ENCODE results near the gene ETS1. TPM values are rescaled to one million over a fixed set of nuclear protein-coding genes. Genes with fewer than 3 reads are reported as not detected.

The ETS1 gene
- total RNA-seq, 1 donor from 2014 or later, result 62.7 TPM

GRCh38 chr11:128501632-128502549, 85.5 kb downstream of the ETS1 start:
- FAIRE-seq, result no peak

GRCh38 chr11:128501008-128501407, 86.3 kb downstream of the ETS1 start:
- Histone ChIP-seq H3K36me3 (ENCODE audit: control insufficient read depth, insufficient read depth, low read length) (no peaks in the 10 kb centered on the region), H3K27me3 (ENCODE audit: control insufficient read depth, insufficient read depth, low read length) (no peaks in the 10 kb centered on the region), H3K4me3 (ENCODE audit: low read depth, low read length) (no peak overlapping the region)
- FAIRE-seq, result no peak
- TF ChIP-seq CTCF (IDR thresholded peaks at IDR 0.05; ENCODE audit: insufficient read depth, low read length, severe bottlenecking), result no peak
- no peak for DNase-seq (ENCODE audit: low read depth)

More at GRCh38 chr11:128501632-128502549, 85.5 kb downstream of the ETS1 start:
- no peak overlapping the region for H3K4me3 ChIP-seq (ENCODE audit: low read depth, low read length)
- no peak for TF ChIP-seq CTCF (IDR thresholded peaks at IDR 0.05; ENCODE audit: insufficient read depth, low read length, severe bottlenecking)
- H3K36me3 ChIP-seq (ENCODE audit: control insufficient read depth, insufficient read depth, low read length), result no peaks in the 10 kb centered on the region
- no peaks in the 10 kb centered on the region for H3K27me3 ChIP-seq (ENCODE audit: control insufficient read depth, insufficient read depth, low read length)
- no peak for DNase-seq (ENCODE audit: low read depth)

GRCh38 chr11:128500493-128500892, 86.9 kb downstream of the ETS1 start:
- no peak for FAIRE-seq
- no peak for TF ChIP-seq CTCF (IDR thresholded peaks at IDR 0.05; ENCODE audit: insufficient read depth, low read length, severe bottlenecking)
- Histone ChIP-seq H3K4me3 (ENCODE audit: low read depth, low read length) (no peak overlapping the region), H3K27me3 (ENCODE audit: control insufficient read depth, insufficient read depth, low read length) (no peaks in the 10 kb centered on the region), H3K36me3 (ENCODE audit: control insufficient read depth, insufficient read depth, low read length) (no peaks in the 10 kb centered on the region)
- DNase-seq (ENCODE audit: low read depth), result no peak

GRCh38 chr11:128499613-128500253, 87.6 kb downstream of the ETS1 start:
- no peak for DNase-seq (ENCODE audit: low read depth)
- Histone ChIP-seq H3K36me3 (ENCODE audit: control insufficient read depth, insufficient read depth, low read length) (no peaks in the 10 kb centered on the region), H3K27me3 (ENCODE audit: control insufficient read depth, insufficient read depth, low read length) (no peaks in the 10 kb centered on the region), H3K4me3 (ENCODE audit: low read depth, low read length) (no peak overlapping the region)
- FAIRE-seq, result no peak
- TF ChIP-seq CTCF (IDR thresholded peaks at IDR 0.05; ENCODE audit: insufficient read depth, low read length, severe bottlenecking), result no peak

- Histone ChIP-seq H3K4me3 (ENCODE audit: low read depth, low read length) (no peak overlapping the region), H3K27me3 (ENCODE audit: control insufficient read depth, insufficient read depth, low read length) (no peaks in the 10 kb centered on the region), H3K36me3 (ENCODE audit: control insufficient read depth, insufficient read depth, low read length) (no peaks in the 10 kb centered on the region)
- DNase-seq (ENCODE audit: low read depth) (no peak), FAIRE-seq (no peak)
- TF ChIP-seq CTCF (IDR thresholded peaks at IDR 0.05; ENCODE audit: insufficient read depth, low read length, severe bottlenecking), result no peak
Measured at GRCh38 chr11:128498721-128499245, 88.6 kb downstream of the ETS1 start.

Data from bronchial epithelial cell (primary cell).